ENCODE data around the gene EN2. TPM values are rescaled to one million over a fixed set of nuclear protein-coding genes. Genes with fewer than 3 reads are reported as not detected.

EN2 gene
- total RNA-seq, 1 experiment from 2014 or later, result not detected

- H4K20me1 ChIP-seq (ENCODE audit: insufficient read depth), result no peaks in the 10 kb centered on the region; the same call in 1 of the 2 replicates
- H3K9me2 ChIP-seq (ENCODE audit: insufficient read depth), result no peaks in the 10 kb centered on the region
- no peaks in the 10 kb centered on the region for H3K9me3 ChIP-seq (ENCODE audit: insufficient read depth, low read depth)
- DNase-seq, result no peak
- H2AFZ ChIP-seq, result no peak overlapping the region
- ChIA-PET CTCF (no interaction called here), POLR2A (ENCODE audit: unreplicated experiment) (no interaction called here)
- peaks cover 100% of the 10 kb centered on the region for H3K27me3 ChIP-seq (ENCODE audit: insufficient read depth, low read depth)
- TF ChIP-seq EZH2 (IDR thresholded peaks at IDR 0.05; ENCODE audit: low read depth), result no peak
- TF ChIP-seq CTCF (conservative IDR thresholded peaks at IDR 0.05), result no peak
- no peaks in the 10 kb centered on the region for H3F3A ChIP-seq (ENCODE audit: insufficient read depth, low read depth)
- H3K4me1 ChIP-seq (replicated peaks; ENCODE audit: insufficient read depth), result no peaks in the 10 kb centered on the region
- no TSS peak for BruUV-seq (replicated peaks)
- H3K4me2 ChIP-seq, result no peak overlapping the region
- H3K36me3 ChIP-seq (ENCODE audit: low read depth), result no peaks in the 10 kb centered on the region
- H3K79me2 ChIP-seq (ENCODE audit: low read depth), result no peaks in the 10 kb centered on the region
- no peak overlapping the region for H3K4me3 ChIP-seq
- no peak overlapping the region for H3K27ac ChIP-seq
- intact Hi-C loops (cut with micrococcal nuclease; ENCODE audit: unreplicated experiment), result no loop called here
Measured at GRCh38 chr7:155439311-155440017, 18.5 kb upstream of the EN2 start.

- Histone ChIP-seq H3K4me3 (no peak overlapping the region), H4K20me1 (ENCODE audit: insufficient read depth) (no peaks in the 10 kb centered on the region; the same call in 1 of the 2 replicates), H3K9me2 (ENCODE audit: insufficient read depth) (no peaks in the 10 kb centered on the region), H3K79me2 (ENCODE audit: low read depth) (no peaks in the 10 kb centered on the region), H3K27me3 (ENCODE audit: insufficient read depth, low read depth) (peaks cover 100% of the 10 kb centered on the region), H3K36me3 (ENCODE audit: low read depth) (no peaks in the 10 kb centered on the region), H3K9me3 (ENCODE audit: insufficient read depth, low read depth) (no peaks in the 10 kb centered on the region), H3F3A (ENCODE audit: insufficient read depth, low read depth) (no peaks in the 10 kb centered on the region), H3K27ac (no peak overlapping the region), H2AFZ (no peak overlapping the region), H3K4me2 (no peak overlapping the region), H3K4me1 (replicated peaks; ENCODE audit: insufficient read depth) (no peaks in the 10 kb centered on the region)
- POLR2A ChIA-PET (ENCODE audit: unreplicated experiment), result no interaction called here
- CTCF ChIA-PET, result no interaction called here
- no TSS peak for BruUV-seq (replicated peaks)
- intact Hi-C loops (cut with micrococcal nuclease; ENCODE audit: unreplicated experiment), result no loop called here
- DNase-seq, result no peak
- TF ChIP-seq EZH2 (IDR thresholded peaks at IDR 0.05; ENCODE audit: low read depth) (no peak), CTCF (conservative IDR thresholded peaks at IDR 0.05) (no peak)
Measured at GRCh38 chr7:155440018-155440410, 17.9 kb upstream of the EN2 start.

GRCh38 chr7:155441856-155442255 lies 16.1 kb upstream of the EN2 start:
- DNase-seq, result no peak
- Histone ChIP-seq H3K4me2 (no peak overlapping the region), H3K79me2 (ENCODE audit: low read depth) (no peaks in the 10 kb centered on the region), H2AFZ (no peak overlapping the region), H3K36me3 (ENCODE audit: low read depth) (no peaks in the 10 kb centered on the region), H3K4me1 (replicated peaks; ENCODE audit: insufficient read depth) (no peaks in the 10 kb centered on the region), H3K4me3 (no peak overlapping the region), H3F3A (ENCODE audit: insufficient read depth, low read depth) (no peaks in the 10 kb centered on the region), H3K9me2 (ENCODE audit: insufficient read depth) (no peaks in the 10 kb centered on the region), H3K27ac (no peak overlapping the region), H3K27me3 (ENCODE audit: insufficient read depth, low read depth) (peaks cover 98% of the 10 kb centered on the region), H3K9me3 (ENCODE audit: insufficient read depth, low read depth) (no peaks in the 10 kb centered on the region), H4K20me1 (ENCODE audit: insufficient read depth) (no peaks in the 10 kb centered on the region; the same call in 1 of the 2 replicates)
- intact Hi-C loops (cut with micrococcal nuclease; ENCODE audit: unreplicated experiment), result no loop called here
- POLR2A ChIA-PET (ENCODE audit: unreplicated experiment), result no interaction called here
- TF ChIP-seq EZH2 (IDR thresholded peaks at IDR 0.05; ENCODE audit: low read depth) (no peak), CTCF (conservative IDR thresholded peaks at IDR 0.05) (no peak)
- BruUV-seq (replicated peaks), result no TSS peak
- CTCF ChIA-PET, result no interaction called here
